IMR-90 (cell line): ENCODE measurements around the gene CHST14. TPM values are rescaled to one million over a fixed set of nuclear protein-coding genes. Genes with fewer than 3 reads are reported as not detected.
A peak's percentile ranks its signal among the peaks of the same experiment; 100 is the strongest.
"Not testable (repeated sequence)": the region's sequence is repeated elsewhere in the genome, so short reads cannot be mapped to it uniquely, and the experiment has no call there.

Source experiments
- ATAC-seq: fragments of 200-7000 bp; cut with Tn5 transposase; 2 replicates; pipeline ENCODE4 v1.9.1; 2020; ENCODE audit warnings: low read depth, mild to moderate bottlenecking, moderate library complexity
- BruUV-seq: library from RNA; stranded (reverse); fragments of 400-500 nt; replicated peaks from 2 replicates; lab custom pipeline; 2021; lab: Mats Ljungman, UMichigan
- CTCF ChIA-PET: fragments of 300-600 bp; formaldehyde crosslinking; extraction: SDS; loops from one replicate; lab custom pipeline; 2021; ENCODE audit warnings: antibody characterized with exemption; lab: Yijun Ruan, JAX
- POLR2A ChIA-PET: fragments of 300-600 bp; sonication (Branson Sonifier 250); formaldehyde crosslinking; loops from one replicate; lab custom pipeline; 2022; ENCODE audit warnings: antibody characterized with exemption; ENCODE audit not compliant: unreplicated experiment; lab: Charles Lee
- DNase-seq: peaks from one replicate; pipeline ENCODE4 v3.0.0; 2013
- H2AFZ ChIP-seq: replicated peaks from 2 replicates; pipeline ENCODE3; 2013; ENCODE audit warnings: low read length, mild to moderate bottlenecking; ENCODE audit not compliant: poor library complexity
- H2AK5ac ChIP-seq: 2 replicates; pipeline ENCODE4 v1.6.1; 2013; ENCODE audit warnings: low read depth, low read length, inconsistent platforms
- H2AK9ac ChIP-seq: replicated peaks from 2 replicates; pipeline ENCODE3; 2013; ENCODE audit warnings: mild to moderate bottlenecking, low read depth, low read length, moderate library complexity; ENCODE audit not compliant: poor library complexity
- H2BK120ac ChIP-seq: 2 replicates; pipeline ENCODE4 v1.6.1; 2013; ENCODE audit warnings: low read depth, low read length, inconsistent platforms
- H2BK15ac ChIP-seq: 3 replicates; pipeline ENCODE4 v1.6.1; 2013; ENCODE audit warnings: low read depth, low read length, inconsistent platforms
- H2BK20ac ChIP-seq: 2 replicates; pipeline ENCODE4 v1.6.1; 2013; ENCODE audit warnings: low read depth, mild to moderate bottlenecking, inconsistent platforms, low read length, moderate library complexity
- H2BK5ac ChIP-seq: 2 replicates; pipeline ENCODE4 v1.6.1; 2013; ENCODE audit warnings: mild to moderate bottlenecking, low read depth, low read length, inconsistent platforms; ENCODE audit not compliant: poor library complexity, severe bottlenecking
- H3K14ac ChIP-seq: replicated peaks from 2 replicates; pipeline ENCODE4 v1.6.1; 2013; ENCODE audit warnings: low read depth, low read length, inconsistent platforms
- H3K18ac ChIP-seq: 2 replicates; pipeline ENCODE4 v1.6.1; 2013; ENCODE audit warnings: low read depth, low read length, control low read depth
- H3K23ac ChIP-seq: 2 replicates; pipeline ENCODE4 v1.6.1; 2013; ENCODE audit warnings: low read depth, low read length, inconsistent platforms
- H3K27ac ChIP-seq: 2 replicates; pipeline ENCODE4 v1.5.1; 2013; ENCODE audit warnings: mild to moderate bottlenecking, control low read depth, low read length; ENCODE audit not compliant: insufficient read depth
- H3K27me3 ChIP-seq: 2 replicates; pipeline ENCODE4 v1.6.1; 2013; ENCODE audit warnings: low read length; ENCODE audit not compliant: control insufficient read depth, insufficient read depth
- H3K36me3 ChIP-seq: 2 replicates; pipeline ENCODE4 v1.6.1; 2013; ENCODE audit warnings: low read length, mixed read lengths; ENCODE audit not compliant: control insufficient read depth, insufficient read depth
- H3K4ac ChIP-seq: 2 replicates; pipeline ENCODE4 v1.6.1; 2013; ENCODE audit warnings: low read depth, low read length, inconsistent platforms
- H3K4me1 ChIP-seq: 2 replicates; pipeline ENCODE4 v1.6.1; 2013; ENCODE audit warnings: low read length, mixed read lengths; ENCODE audit not compliant: control insufficient read depth, insufficient read depth
- H3K4me2 ChIP-seq: 2 replicates; pipeline ENCODE4 v1.6.1; 2013; ENCODE audit warnings: low read depth, mild to moderate bottlenecking, control low read depth, low read length, moderate library complexity
- H3K4me3 ChIP-seq: 2 replicates; pipeline ENCODE4 v1.5.1; 2013; ENCODE audit warnings: low read depth, mild to moderate bottlenecking, control low read depth, low read length, moderate library complexity; ENCODE audit not compliant: insufficient read depth
- H3K56ac ChIP-seq: 2 replicates; pipeline ENCODE4 v1.6.1; 2013; ENCODE audit warnings: low read length, inconsistent platforms; ENCODE audit not compliant: insufficient read depth; ENCODE audit errors: extremely low read depth
- H3K79me1 ChIP-seq, 2 experiments: 2 replicates each; pipeline ENCODE4 v1.6.1; 2013; ENCODE audit warnings: low read length in 2 of 2, inconsistent platforms in 1 of 2, low read depth in 1 of 2
- H3K9ac ChIP-seq: 2 replicates; pipeline ENCODE4 v1.6.1; 2013; ENCODE audit warnings: low read depth, low read length, control low read depth
- H3K9me1 ChIP-seq: 2 replicates; pipeline ENCODE4 v1.6.1; 2013; ENCODE audit warnings: low read length, inconsistent platforms; ENCODE audit not compliant: insufficient read depth
- H3K9me3 ChIP-seq: 2 replicates; pipeline ENCODE4 v1.6.1; 2013; ENCODE audit warnings: low read length; ENCODE audit not compliant: control insufficient read depth, insufficient read depth
- H4K20me1 ChIP-seq: 2 replicates; pipeline ENCODE4 v1.6.1; 2013; ENCODE audit warnings: low read length, inconsistent platforms; ENCODE audit not compliant: insufficient read depth
- H4K5ac ChIP-seq: 2 replicates; pipeline ENCODE4 v1.6.1; 2013; ENCODE audit warnings: mild to moderate bottlenecking, low read depth, low read length, control low read depth
- H4K8ac ChIP-seq, 2 experiments: 2 replicates each; pipeline ENCODE4 v1.6.1; 2013; ENCODE audit warnings: low read depth in 2 of 2, low read length in 2 of 2, control low read depth in 1 of 2, inconsistent platforms in 1 of 2
- H4K91ac ChIP-seq: 2 replicates; pipeline ENCODE4 v1.6.1; 2013; ENCODE audit warnings: low read depth, low read length, inconsistent platforms; ENCODE audit not compliant: insufficient read depth
- CHD1 ChIP-seq: IDR thresholded peaks from 2 replicates; pipeline ENCODE4 v1.6.1; 2012; ENCODE audit warnings: low read depth, low read length, improper control_type of control experiment
- MXI1 ChIP-seq: IDR thresholded peaks from 2 replicates; pipeline ENCODE4 v1.6.1; 2012; ENCODE audit warnings: low read depth, mild to moderate bottlenecking, low read length, moderate library complexity, borderline replicate concordance
- RCOR1 ChIP-seq: IDR thresholded peaks from 2 replicates; pipeline ENCODE4 v1.6.1; 2012; ENCODE audit warnings: mild to moderate bottlenecking, low read length, improper control_type of control experiment; ENCODE audit not compliant: insufficient replicate concordance
- WGBS, 2 experiments: methylation state at CpG; one replicate each; pipeline versions ENCODE4 v1.1.5 to v1.1.7; 2013; ENCODE audit warnings: missing lambda C conversion rate in 2 of 2; ENCODE audit not compliant: insufficient read length in 1 of 2; ENCODE audit errors: extremely low coverage in 2 of 2; 5-methylcytosine and 5-hydroxymethylcytosine counted together
- dilution Hi-C: fragments of 300-500 bp; cut with HindIII; formaldehyde crosslinking; loops from one replicate; pipeline ENCODE4 v1.14.3; 2018; ENCODE audit warnings: low sequenced_read_pairs; ENCODE audit not compliant: unreplicated experiment
- in situ Hi-C: fragments of 300-500 bp; cut with MboI; formaldehyde crosslinking; loops from 3 replicates; pipeline ENCODE4 v1.14.3; 2019; ENCODE audit warnings: low sequenced_read_pairs, inconsistent platforms, mixed read lengths
- intact Hi-C: fragments of 100-400 bp; cut with micrococcal nuclease; formaldehyde crosslinking; loops from 2 replicates; pipeline ENCODE4 v1.10.0; 2022
- polyA plus RNA-seq, 3 experiments: library from polyadenylated mRNA; depleted of rRNA; stranded (reverse); fragments of >200 nt; gene quantifications; 2 replicates each; pipeline ENCODE4 v1.2.3, GENCODE V29; 2012; ENCODE audit warnings: low replicate concordance in 1 of 3
- total RNA-seq: library from RNA; depleted of rRNA; stranded (reverse); fragments of >200 nt; gene quantifications from 2 replicates; pipeline ENCODE4 v1.2.3, GENCODE V29; 2012

Gene CHST14
- total and polyA plus RNA-seq, 2 of the 4 experiments (the other 2 are of a cell fraction), result 3.8 to 19.5 TPM

DNA sequence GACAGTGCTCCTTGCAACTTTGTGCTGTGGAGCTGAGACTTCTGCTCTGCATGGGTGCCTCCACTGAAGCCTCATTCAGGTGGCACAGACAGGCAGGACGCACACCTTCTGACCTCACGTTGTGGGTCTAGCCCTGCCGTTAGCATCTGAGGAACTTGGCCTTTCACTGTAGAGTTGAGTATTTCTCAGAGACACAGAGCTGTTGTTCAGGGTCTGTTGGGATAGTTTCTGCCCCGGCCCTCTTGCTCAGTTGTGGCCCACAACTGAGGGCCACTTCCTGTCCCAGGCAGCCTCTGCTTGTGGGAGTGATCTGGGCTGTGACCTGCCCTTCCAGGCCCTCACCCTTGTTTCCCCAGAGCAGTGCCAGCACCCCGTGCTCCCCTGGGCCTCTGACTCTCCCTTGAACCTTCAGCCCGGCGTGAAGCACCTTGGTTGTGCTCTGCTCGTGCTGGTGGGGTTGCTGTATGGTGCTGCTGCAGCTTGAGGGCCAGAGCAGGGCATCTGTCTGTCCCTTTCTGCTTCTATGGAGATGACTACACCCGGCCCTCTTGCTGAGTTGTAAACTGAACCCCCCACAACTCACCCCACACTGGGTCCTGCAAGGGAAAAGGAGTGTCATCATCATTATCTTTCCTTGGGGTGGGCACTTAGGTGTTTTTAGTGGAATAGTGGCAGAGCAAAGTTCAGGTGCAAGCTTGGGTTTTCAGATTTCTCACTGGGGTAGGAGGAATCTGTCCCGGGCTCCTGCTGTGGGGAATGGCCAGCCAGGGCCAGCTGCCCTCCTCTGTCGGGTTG, 18.3 kb upstream of the CHST14 start:
- H4K5ac ChIP-seq, result no peak overlapping the region
- no CpG with 5 or more reads among the region's 11 CpGs for WGBS, 2 experiments
- no peak overlapping the region for H3K4me2 ChIP-seq
- no TSS peak for BruUV-seq
- no peak overlapping the region for H4K91ac ChIP-seq
- H3K79me1 ChIP-seq, result peaks cover 36 to 86% of the 10 kb centered on the region in 2 experiments
- no peak overlapping the region; the same call in 1 of the 2 replicates for H2AK5ac ChIP-seq
- dilution Hi-C loops (no loop called here), intact Hi-C loops (no loop called here), in situ Hi-C loops (no loop called here)
- H3K36me3 ChIP-seq, result no peaks in the 10 kb centered on the region
- H3K18ac ChIP-seq, result no peak overlapping the region
- H4K20me1 ChIP-seq, result peaks cover 88% of the 10 kb centered on the region
- H2AK9ac ChIP-seq, result no peak overlapping the region
- peaks cover 14% of the 10 kb centered on the region for H3K4me1 ChIP-seq
- no peak overlapping the region for H3K27ac ChIP-seq
- H3K4ac ChIP-seq, result no peak overlapping the region
- H3K9ac ChIP-seq, result no peak overlapping the region
- H3K9me1 ChIP-seq, result peaks cover 31% of the 10 kb centered on the region
- no peak overlapping the region for H2BK20ac ChIP-seq
- no peak overlapping the region for H3K4me3 ChIP-seq
- no peak overlapping the region for H2BK15ac ChIP-seq
- H2BK5ac ChIP-seq, result no peak overlapping the region
- no peak for TF ChIP-seq RCOR1
- TF ChIP-seq CHD1, result no peak
- TF ChIP-seq MXI1, result no peak
- DNase-seq, result no peak
- no peak overlapping the region for H3K23ac ChIP-seq
- no peak overlapping the region for H3K56ac ChIP-seq
- ChIA-PET CTCF (interaction anchor here (0.9 kb wide), 1 partner anchor 11 kb away, joined by 3 read pairs; no protein-coding TSS in a partner anchor), POLR2A (no interaction called here)
- no peak overlapping the region for H2BK120ac ChIP-seq
- H3K14ac ChIP-seq, result no peak overlapping the region
- no peaks in the 10 kb centered on the region for H3K9me3 ChIP-seq
- ATAC-seq, result no peak
- H2AFZ ChIP-seq, result no peak overlapping the region
- H4K8ac ChIP-seq, result no peak overlapping the region
- no peaks in the 10 kb centered on the region for H3K27me3 ChIP-seq

DNA sequence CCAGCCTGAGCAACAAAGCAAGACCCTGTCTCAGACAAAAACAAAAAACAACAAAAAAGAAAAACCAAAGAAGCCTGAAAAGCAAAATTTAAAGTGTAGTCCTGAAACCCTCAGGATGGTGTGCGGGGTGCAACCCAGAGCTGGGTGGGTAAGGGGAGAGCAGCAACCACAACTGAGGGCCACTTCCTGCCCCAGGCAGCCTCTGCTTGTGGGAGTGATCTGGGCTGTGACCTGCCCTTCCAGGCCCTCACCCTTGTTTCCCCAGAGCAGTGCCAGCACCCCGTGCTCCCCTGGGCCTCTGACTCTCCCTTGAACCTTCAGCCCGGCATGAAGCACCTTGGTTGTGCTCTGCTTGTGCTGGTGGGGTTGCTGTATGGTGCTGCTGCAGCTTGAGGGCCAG, 16.8 kb upstream of the CHST14 start:
- no CpG with 5 or more reads among the region's 3 CpGs for WGBS, 2 experiments
- in situ Hi-C loops, result not testable (repeated sequence)
- peaks cover 82% of the 10 kb centered on the region for H4K20me1 ChIP-seq

More for the DNA sequence above, 16.8 kb upstream of the CHST14 start:
- BruUV-seq, H2BK120ac ChIP-seq, H2AK9ac ChIP-seq, H3K18ac ChIP-seq, H4K91ac ChIP-seq, H3K4ac ChIP-seq, H4K5ac ChIP-seq, H3K9ac ChIP-seq, H2BK20ac ChIP-seq, H3K23ac ChIP-seq, POLR2A ChIA-PET, H2BK15ac ChIP-seq, H3K9me3 ChIP-seq, H3K4me2 ChIP-seq, H2BK5ac ChIP-seq, H3K56ac ChIP-seq, intact Hi-C loops, H3K14ac ChIP-seq, H3K27ac ChIP-seq, DNase-seq, H3K27me3 ChIP-seq, ATAC-seq, H4K8ac ChIP-seq, H3K36me3 ChIP-seq, dilution Hi-C loops, H2AFZ ChIP-seq, H3K4me3 ChIP-seq: not testable (repeated sequence)
- H2AK5ac ChIP-seq, result peak overlapping the region; percentile 80
- H3K9me1 ChIP-seq, result peaks cover 29% of the 10 kb centered on the region
- CTCF ChIA-PET, result interaction anchor here (1.5 kb wide), 1 partner anchor 9 kb away, joined by 3 read pairs; no protein-coding TSS in a partner anchor
- H3K4me1 ChIP-seq, result peaks cover 14% of the 10 kb centered on the region
- H3K79me1 ChIP-seq, result peaks cover 36 to 81% of the 10 kb centered on the region in 2 experiments
